GM12878 (cell line): ENCODE data around the gene ABI2. TPM values are rescaled to one million over a fixed set of nuclear protein-coding genes. Genes with fewer than 3 reads are reported as not detected.

ENCODE experiments used
- ATAC-seq: fragments of 200-7000 bp; cut with Tn5 transposase; 3 replicates; pipeline ENCODE4 v1.9.1; 2020; ENCODE audit warnings: mild to moderate bottlenecking, moderate library complexity
- BruUV-seq: library from RNA; stranded (reverse); fragments of 400-500 nt; replicated peaks from 2 replicates; lab custom pipeline; 2021; lab: Mats Ljungman, UMichigan
- CTCF ChIA-PET: fragments of 300-600 bp; sonication (Branson Sonifier 250); formaldehyde crosslinking; extraction: SDS; loops from one replicate; lab custom pipeline; 2021; ENCODE audit warnings: inconsistent platforms; lab: Yijun Ruan, JAX
- POLR2A ChIA-PET: fragments of 350-600 bp; formaldehyde crosslinking; extraction: SDS; loops from one replicate; lab custom pipeline; 2021; ENCODE audit warnings: inconsistent platforms; lab: Charles Lee
- RAD21 ChIA-PET: fragments of 300-600 bp; sonication (Branson Sonifier 250); formaldehyde crosslinking; loops from one replicate; lab custom pipeline; 2023; ENCODE audit warnings: antibody characterized with exemption; ENCODE audit not compliant: unreplicated experiment; lab: Charles Lee
- SMC1A ChIA-PET: fragments of 300-600 bp; sonication (Branson Sonifier 250); formaldehyde crosslinking; loops from one replicate; lab custom pipeline; 2023; ENCODE audit not compliant: unreplicated experiment, uncharacterized antibody; lab: Charles Lee
- DNase-seq: peaks from one replicate; pipeline ENCODE4 v3.0.0-alpha.2; 2011; ENCODE audit warnings: low read depth, low spot score
- FAIRE-seq: peaks from 3 replicates; lab custom pipeline; 2011; peaks lifted over from hg19 to GRCh38; lab: Jason Lieb, UNC
- H2AFZ ChIP-seq: 2 replicates; pipeline ENCODE4 v1.6.0; 2011; ENCODE audit warnings: low read depth, low read length, control low read depth; ENCODE audit not compliant: control insufficient read depth
- H3K27ac ChIP-seq: 2 replicates; pipeline ENCODE4 v1.5.1; 2011; ENCODE audit warnings: control low read depth; ENCODE audit not compliant: control insufficient read depth, insufficient read depth
- H3K27me3 ChIP-seq, 2 experiments: replicated peaks in 1 of 2; 2 replicates each; pipeline versions ENCODE4 v1.6.0 to v1.6.1; 2011; ENCODE audit warnings: low read length in 1 of 2; ENCODE audit not compliant: control insufficient read depth in 2 of 2, insufficient read depth in 2 of 2
- H3K36me3 ChIP-seq, 2 experiments: 2 replicates each; pipeline ENCODE4 v1.5.1; 2011; ENCODE audit warnings: low read length in 1 of 2; ENCODE audit not compliant: control insufficient read depth in 2 of 2, insufficient read depth in 2 of 2
- H3K4me1 ChIP-seq: 2 replicates; pipeline ENCODE4 v1.6.1; 2011; ENCODE audit warnings: mild to moderate bottlenecking, low read length, moderate library complexity, mixed read lengths; ENCODE audit not compliant: control insufficient read depth, insufficient read depth
- H3K4me2 ChIP-seq: 2 replicates; pipeline ENCODE4 v1.6.0; 2011; ENCODE audit warnings: control low read depth; ENCODE audit not compliant: control insufficient read depth, insufficient read depth
- H3K4me3 ChIP-seq: fragments of 200-600 bp; sonication (generic); 2 replicates; pipeline ENCODE4 v1.5.1; 2016
- H3K79me2 ChIP-seq: 2 replicates; pipeline ENCODE4 v1.6.0; 2011; ENCODE audit warnings: low read length; ENCODE audit not compliant: control insufficient read depth, insufficient read depth
- H3K9ac ChIP-seq: 2 replicates; pipeline ENCODE4 v1.8.0; 2011; ENCODE audit warnings: low read length, control low read depth, mixed read lengths; ENCODE audit not compliant: control insufficient read depth, insufficient read depth
- H3K9me3 ChIP-seq: replicated peaks from 3 replicates; pipeline ENCODE4 v1.5.1; 2011; ENCODE audit warnings: mild to moderate bottlenecking, low read length; ENCODE audit not compliant: control insufficient read depth, insufficient read depth
- H4K20me1 ChIP-seq: 2 replicates; pipeline ENCODE4 v1.6.0; 2011; ENCODE audit not compliant: control insufficient read depth, insufficient read depth
- CTCF ChIP-seq, 3 experiments: IDR thresholded peaks in 2 of 3; conservative IDR thresholded peaks in 1 of 3; 2 replicates each; pipeline ENCODE4 v1.5.1; 2011; ENCODE audit warnings: low read depth in 3 of 3, low read length in 3 of 3, mild to moderate bottlenecking in 3 of 3, control low read depth in 2 of 3, moderate library complexity in 2 of 3, inconsistent platforms in 1 of 3, mixed read lengths in 1 of 3; ENCODE audit not compliant: control insufficient read depth in 2 of 3, insufficient read depth in 1 of 3; ENCODE audit errors: extremely low read depth in 1 of 3
- RELA ChIP-seq: fragments of 450-650 bp; IDR thresholded peaks from 2 replicates; pipeline ENCODE4 v1.8.0; 2014; ENCODE audit warnings: borderline replicate concordance; ENCODE audit not compliant: partially characterized antibody
- ZBTB40 ChIP-seq: fragments of 450-650 bp; IDR thresholded peaks from 2 replicates; pipeline ENCODE4 v1.6.1; 2016; ENCODE audit warnings: mild to moderate bottlenecking, moderate library complexity, borderline replicate concordance
- WGBS: methylation state at CpG from one replicate; pipeline ENCODE4 v1.1.6; 2016; ENCODE audit warnings: low lambda C conversion rate; ENCODE audit not compliant: insufficient replicate concordance, insufficient coverage; ENCODE audit errors: missing lambda C conversion rate; 5-methylcytosine and 5-hydroxymethylcytosine counted together
- in situ Hi-C: fragments of 300-500 bp; cut with MboI; formaldehyde crosslinking; loops from 9 replicates; pipeline ENCODE4 v1.14.3; 2018; ENCODE audit warnings: mixed read lengths
- intact Hi-C: fragments of 100-400 bp; cut with micrococcal nuclease; formaldehyde crosslinking; loops from one replicate; pipeline ENCODE4 v1.14.2; 2022; ENCODE audit not compliant: unreplicated experiment
- polyA plus RNA-seq, 11 experiments: library from polyadenylated mRNA; depleted of rRNA in 4 of 11; unstranded in 6 of 11; stranded (reverse) in 5 of 11; fragments of >200 nt; fragmentation: Nextera tagmentation in 4 of 11; fragmentation: Illumina TruSeq in 1 of 11; extraction: Ambion mirVana in 4 of 11; extraction: Trizol in 1 of 11; gene quantifications; 1 replicate in 1 of 11; 2 replicates in 10 of 11; pipeline versions ENCODE4 v1.2.1 to v1.2.3, GENCODE V29; 2011 to 2016; ENCODE audit warnings: inconsistent platforms in 2 of 11, missing spikeins in 2 of 11, low read depth in 1 of 11
- total RNA-seq, 4 experiments: library from RNA; depleted of rRNA in 3 of 4; stranded (reverse); fragments of >200 nt in 3 of 4; fragmentation: Illumina TruSeq in 1 of 4; extraction: Trizol in 1 of 4; gene quantifications; 2 replicates each; pipeline versions ENCODE4 v1.2.1 to v1.2.3, GENCODE V29; 2013 to 2021
- TF ChIP-seq, protein P1 (sequence below): fragments of 450-650 bp; formaldehyde crosslinking; IDR thresholded peaks from 2 replicates; pipeline ENCODE4 v1.4.0; 2020; ENCODE audit warnings: mild to moderate bottlenecking, moderate library complexity
- TF ChIP-seq, protein P2 (sequence below): IDR thresholded peaks from 2 replicates; pipeline ENCODE4 v1.6.1; 2011; ENCODE audit warnings: low read depth, low read length, improper control_type of control experiment, borderline replicate concordance

ABI2 gene
- total and polyA plus RNA-seq, 10 of the 15 experiments (the other 5 are each of a cell fraction or from before 2014, with no cell fraction given): 8.9 to 44.5 (median 30.3) TPM

GRCh38 chr2:203412546-203413331 is 84.5 kb downstream of the ABI2 start:
- Histone ChIP-seq H4K20me1 (no peaks in the 10 kb centered on the region), H3K9me3 (no peaks in the 10 kb centered on the region; the same call in 2 of the 3 replicates), H3K27ac (no peak overlapping the region), H3K4me1 (no peaks in the 10 kb centered on the region), H3K4me2 (no peak overlapping the region), H3K79me2 (no peaks in the 10 kb centered on the region), H3K27me3 (no peaks in the 10 kb centered on the region), H3K9ac (no peak overlapping the region), H3K36me3 (peaks cover 0 to 9% of the 10 kb centered on the region in 2 experiments), H2AFZ (no peak overlapping the region), H3K4me3 (no peak overlapping the region)
- intact Hi-C loops: no loop called here
- SMC1A ChIA-PET: no interaction called here
- BruUV-seq: no TSS peak
- POLR2A ChIA-PET: no interaction called here
- ATAC-seq (no peak), DNase-seq (no peak), FAIRE-seq (no peak)
- in situ Hi-C loops: no loop called here
- 88% methylated on average over 7 of the region's 7 CpGs for WGBS
- RAD21 ChIA-PET: no interaction called here
- CTCF ChIA-PET: no interaction called here
- TF ChIP-seq, protein P1, sequence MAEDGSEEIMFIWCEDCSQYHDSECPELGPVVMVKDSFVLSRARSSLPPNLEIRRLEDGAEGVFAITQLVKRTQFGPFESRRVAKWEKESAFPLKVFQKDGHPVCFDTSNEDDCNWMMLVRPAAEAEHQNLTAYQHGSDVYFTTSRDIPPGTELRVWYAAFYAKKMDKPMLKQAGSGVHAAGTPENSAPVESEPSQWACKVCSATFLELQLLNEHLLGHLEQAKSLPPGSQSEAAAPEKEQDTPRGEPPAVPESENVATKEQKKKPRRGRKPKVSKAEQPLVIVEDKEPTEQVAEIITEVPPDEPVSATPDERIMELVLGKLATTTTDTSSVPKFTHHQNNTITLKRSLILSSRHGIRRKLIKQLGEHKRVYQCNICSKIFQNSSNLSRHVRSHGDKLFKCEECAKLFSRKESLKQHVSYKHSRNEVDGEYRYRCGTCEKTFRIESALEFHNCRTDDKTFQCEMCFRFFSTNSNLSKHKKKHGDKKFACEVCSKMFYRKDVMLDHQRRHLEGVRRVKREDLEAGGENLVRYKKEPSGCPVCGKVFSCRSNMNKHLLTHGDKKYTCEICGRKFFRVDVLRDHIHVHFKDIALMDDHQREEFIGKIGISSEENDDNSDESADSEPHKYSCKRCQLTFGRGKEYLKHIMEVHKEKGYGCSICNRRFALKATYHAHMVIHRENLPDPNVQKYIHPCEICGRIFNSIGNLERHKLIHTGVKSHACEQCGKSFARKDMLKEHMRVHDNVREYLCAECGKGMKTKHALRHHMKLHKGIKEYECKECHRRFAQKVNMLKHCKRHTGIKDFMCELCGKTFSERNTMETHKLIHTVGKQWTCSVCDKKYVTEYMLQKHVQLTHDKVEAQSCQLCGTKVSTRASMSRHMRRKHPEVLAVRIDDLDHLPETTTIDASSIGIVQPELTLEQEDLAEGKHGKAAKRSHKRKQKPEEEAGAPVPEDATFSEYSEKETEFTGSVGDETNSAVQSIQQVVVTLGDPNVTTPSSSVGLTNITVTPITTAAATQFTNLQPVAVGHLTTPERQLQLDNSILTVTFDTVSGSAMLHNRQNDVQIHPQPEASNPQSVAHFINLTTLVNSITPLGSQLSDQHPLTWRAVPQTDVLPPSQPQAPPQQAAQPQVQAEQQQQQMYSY (CRISPR knock-in tag): no peak
- TF ChIP-seq, protein P2, sequence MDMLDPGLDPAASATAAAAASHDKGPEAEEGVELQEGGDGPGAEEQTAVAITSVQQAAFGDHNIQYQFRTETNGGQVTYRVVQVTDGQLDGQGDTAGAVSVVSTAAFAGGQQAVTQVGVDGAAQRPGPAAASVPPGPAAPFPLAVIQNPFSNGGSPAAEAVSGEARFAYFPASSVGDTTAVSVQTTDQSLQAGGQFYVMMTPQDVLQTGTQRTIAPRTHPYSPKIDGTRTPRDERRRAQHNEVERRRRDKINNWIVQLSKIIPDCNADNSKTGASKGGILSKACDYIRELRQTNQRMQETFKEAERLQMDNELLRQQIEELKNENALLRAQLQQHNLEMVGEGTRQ: no peak
- no peak for TF ChIP-seq RELA
- TF ChIP-seq ZBTB40: no peak
- TF ChIP-seq CTCF (IDR thresholded peaks at IDR 0.05 in 2 of 3, conservative IDR thresholded peaks at IDR 0.05 in 1 of 3; ENCODE audit: control insufficient read depth in 2 of 3, extremely low read depth in 1 of 3, insufficient read depth in 1 of 3, low read depth in 3 of 3, low read length in 3 of 3): no peak
